Ishikawa (cell line): Measurements from ENCODE around the gene MAL.

Experiments
- CEBPB ChIP-seq: IDR thresholded peaks from 2 replicates; pipeline ENCODE4 v1.6.1; 2012
- CREB1 ChIP-seq: IDR thresholded peaks from 2 replicates; pipeline ENCODE4 v1.6.1; 2012; ENCODE audit warnings: low read depth
- EGR1 ChIP-seq: IDR thresholded peaks from 2 replicates; pipeline ENCODE4 v1.6.1; 2012
- EP300 ChIP-seq: IDR thresholded peaks from 2 replicates; pipeline ENCODE4 v1.6.1; 2012; ENCODE audit warnings: borderline replicate concordance
- FOXM1 ChIP-seq: IDR thresholded peaks from 2 replicates; pipeline ENCODE4 v1.6.1; 2012; ENCODE audit warnings: low read depth, borderline replicate concordance
- MAX ChIP-seq: IDR thresholded peaks from 2 replicates; pipeline ENCODE4 v1.6.1; 2012
- NFIC ChIP-seq: IDR thresholded peaks from 2 replicates; pipeline ENCODE4 v1.6.1; 2012
- RAD21 ChIP-seq: IDR thresholded peaks from 2 replicates; pipeline ENCODE4 v1.6.1; 2012; ENCODE audit warnings: low read depth
- REST ChIP-seq: IDR thresholded peaks from 2 replicates; pipeline ENCODE4 v1.6.1; 2012; ENCODE audit warnings: low read depth, mild to moderate bottlenecking
- TAF1 ChIP-seq: IDR thresholded peaks from 2 replicates; pipeline ENCODE4 v1.6.1; 2012; ENCODE audit warnings: low read depth, mild to moderate bottlenecking
- TCF12 ChIP-seq: IDR thresholded peaks from 2 replicates; pipeline ENCODE4 v1.6.1; 2012; ENCODE audit warnings: low read depth
- TEAD4 ChIP-seq: IDR thresholded peaks from 2 replicates; pipeline ENCODE4 v1.6.1; 2012
- USF1 ChIP-seq: IDR thresholded peaks from 2 replicates; pipeline ENCODE4 v1.6.1; 2012
- YY1 ChIP-seq: IDR thresholded peaks from 2 replicates; pipeline ENCODE4 v1.6.1; 2012; ENCODE audit warnings: low read depth
- ZBTB7A ChIP-seq: IDR thresholded peaks from 2 replicates; pipeline ENCODE4 v1.6.1; 2012; ENCODE audit warnings: low read depth

The MAL gene

GRCh38 chr2:95073856-95074662 lies 48.6 kb downstream of the MAL start:
- no peak for TF ChIP-seq EP300
- TF ChIP-seq NFIC = no peak
- no peak for TF ChIP-seq TAF1
- TF ChIP-seq FOXM1 = no peak
- no peak for TF ChIP-seq ZBTB7A
- no peak for TF ChIP-seq CEBPB
- TF ChIP-seq REST = no peak
- no peak for TF ChIP-seq USF1
- no peak for TF ChIP-seq YY1
- no peak for TF ChIP-seq RAD21
- TF ChIP-seq TEAD4 = no peak
- TF ChIP-seq EGR1 = no peak
- no peak for TF ChIP-seq MAX
- no peak for TF ChIP-seq TCF12
- TF ChIP-seq CREB1 = no peak

- TF ChIP-seq TEAD4 = no peak
- TF ChIP-seq FOXM1 = no peak
- no peak for TF ChIP-seq TCF12
These were observed 49.3 kb downstream of the MAL start for GRCh38 chr2:95074663-95075439.

- TF ChIP-seq TCF12 (no peak), EGR1 (no peak), TEAD4 (no peak), EP300 (no peak), CREB1 (no peak), FOXM1 (no peak), MAX (no peak), YY1 (no peak), CEBPB (no peak), TAF1 (no peak)
These were observed 50.1 kb downstream of the MAL start for GRCh38 chr2:95075440-95076132.

GRCh38 chr2:95076705-95077529 lies 51.4 kb downstream of the MAL start:
- TF ChIP-seq FOXM1 (no peak), MAX (peak; percentile 61), TEAD4 (0 out of 2 replicates have a peak, but pooled peaks have one; percentile 21), NFIC (0 out of 2 replicates have a peak, but pooled peaks have one; percentile 15), EGR1 (0 out of 2 replicates have a peak, but pooled peaks have one; percentile 36), CEBPB (no peak; the same call in 1 of the 2 replicates), REST (no peak), USF1 (no peak), RAD21 (peak; percentile 73), TCF12 (0 out of 2 replicates have a peak, but pooled peaks have one; percentile 20), CREB1 (no peak), EP300 (no peak; the same call in 1 of the 2 replicates), ZBTB7A (peak; percentile 82), TAF1 (no peak), YY1 (peak; percentile 45; the same call in 1 of the 2 replicates)
